ENCODE data around the gene NID2.

The NID2 gene

GRCh38 chr14:51999084-51999483 lies 69.8 kb downstream of the NID2 start:
- no peak for DNase-seq

GRCh38 chr14:51998348-51998747 lies 70.5 kb downstream of the NID2 start:
- no peak for DNase-seq

GRCh38 chr14:51996148-51996746 lies 72.6 kb downstream of the NID2 start:
- DNase-seq, result no peak

- DNase-seq, result no peak
Observed at GRCh38 chr14:51993285-51993920, 75.5 kb downstream of the NID2 start.

- DNase-seq, result no peak
Observed at GRCh38 chr14:51990488-51990887, 78.4 kb downstream of the NID2 start.

GRCh38 chr14:51989293-51990234 lies 79.3 kb downstream of the NID2 start, which contains the start of gene RTRAF:
Gene RTRAF (plus strand): TSS chr14:51989546. CDS start chr14:51989640, 94 bp downstream.
- DNase-seq, result peak; percentile 85 to 88

GRCh38 chr14:51988221-51988620 lies 80.6 kb downstream of the NID2 start:
- no peak for DNase-seq

GRCh38 chr14:51981218-51981854 lies 87.5 kb downstream of the NID2 start:
- DNase-seq, result no peak

GRCh38 chr14:51979088-51979709 lies 89.7 kb downstream of the NID2 start:
- peak; percentile 80 to 86 for DNase-seq

GRCh38 chr14:51978681-51979085 lies 90.2 kb downstream of the NID2 start:
- DNase-seq, result no peak

GRCh38 chr14:51977075-51977474 lies 91.8 kb downstream of the NID2 start:
- no peak for DNase-seq

GRCh38 chr14:51972566-51972965 lies 96.3 kb downstream of the NID2 start:
- no peak for DNase-seq

GRCh38 chr14:51969852-51970540 lies 98.9 kb downstream of the NID2 start:
- DNase-seq, result no peak

GRCh38 chr14:51967521-51967920 lies 101.3 kb downstream of the NID2 start:
- DNase-seq, result no peak

- no peak for DNase-seq
Observed at GRCh38 chr14:51963286-51963685, 105.6 kb downstream of the NID2 start.

GRCh38 chr14:51962711-51963110 lies 106.1 kb downstream of the NID2 start:
- DNase-seq, result no peak

- DNase-seq, result no peak
Observed at GRCh38 chr14:51960866-51961265, 108.0 kb downstream of the NID2 start.

- DNase-seq, result no peak
Observed at GRCh38 chr14:51959928-51960327, 108.9 kb downstream of the NID2 start.

GRCh38 chr14:51957950-51958349 lies 110.9 kb downstream of the NID2 start:
- DNase-seq, result no peak
